ENCODE data around the gene EXOC2.

GRCh38 chr6:684831-685636, 7.9 kb downstream of the EXOC2 start:
- TF ChIP-seq CTCF (conservative IDR thresholded peaks at IDR 0.05) (no peak), ZFX (IDR thresholded peaks at IDR 0.05) (no peak)

All from C4-2B (cell line).